Thyroid gland (tissue), 4 donors: ENCODE results near the gene HMGB1.

Experiments
- POLR2A ChIP-seq, 2 donors: fragments of 450-650 bp; IDR thresholded peaks; one replicate each; pipeline ENCODE4 v1.6.1; 2017; ENCODE audit warnings: antibody characterized with exemption in 2 of 2, mild to moderate bottlenecking in 2 of 2, moderate library complexity in 1 of 2
- TF ChIP-seq, protein P1 (sequence below), 6 experiments: fragments of 200-600 bp in 3 of 6; fragments of 450-650 bp in 3 of 6; sonication (generic) in 3 of 6; IDR thresholded peaks; one replicate each; pipeline ENCODE4 v1.5.1; 2016 to 2019; ENCODE audit warnings: antibody characterized with exemption in 6 of 6, mild to moderate bottlenecking in 2 of 6, inconsistent platforms in 1 of 6, moderate library complexity in 1 of 6

DNA sequence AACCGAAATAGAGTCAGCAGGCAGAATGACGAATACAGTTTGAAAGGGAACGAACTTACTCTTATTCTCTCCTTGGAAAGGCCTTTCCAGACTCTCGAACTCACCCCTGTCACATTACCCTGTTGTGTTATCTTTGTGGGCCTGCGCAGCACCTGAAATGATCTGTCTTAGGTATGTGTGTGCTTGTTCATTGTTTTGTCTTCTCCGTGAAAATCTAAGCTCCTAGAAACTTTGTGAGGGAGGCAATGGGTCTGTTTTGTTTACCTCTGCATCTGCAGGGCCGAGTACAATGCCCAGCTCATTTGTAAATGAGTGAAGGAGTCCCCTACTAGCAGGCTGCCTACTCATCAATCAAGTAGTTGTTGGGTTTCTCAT is 19.6 kb downstream of the HMGB1 start:
- TF ChIP-seq, protein P1, sequence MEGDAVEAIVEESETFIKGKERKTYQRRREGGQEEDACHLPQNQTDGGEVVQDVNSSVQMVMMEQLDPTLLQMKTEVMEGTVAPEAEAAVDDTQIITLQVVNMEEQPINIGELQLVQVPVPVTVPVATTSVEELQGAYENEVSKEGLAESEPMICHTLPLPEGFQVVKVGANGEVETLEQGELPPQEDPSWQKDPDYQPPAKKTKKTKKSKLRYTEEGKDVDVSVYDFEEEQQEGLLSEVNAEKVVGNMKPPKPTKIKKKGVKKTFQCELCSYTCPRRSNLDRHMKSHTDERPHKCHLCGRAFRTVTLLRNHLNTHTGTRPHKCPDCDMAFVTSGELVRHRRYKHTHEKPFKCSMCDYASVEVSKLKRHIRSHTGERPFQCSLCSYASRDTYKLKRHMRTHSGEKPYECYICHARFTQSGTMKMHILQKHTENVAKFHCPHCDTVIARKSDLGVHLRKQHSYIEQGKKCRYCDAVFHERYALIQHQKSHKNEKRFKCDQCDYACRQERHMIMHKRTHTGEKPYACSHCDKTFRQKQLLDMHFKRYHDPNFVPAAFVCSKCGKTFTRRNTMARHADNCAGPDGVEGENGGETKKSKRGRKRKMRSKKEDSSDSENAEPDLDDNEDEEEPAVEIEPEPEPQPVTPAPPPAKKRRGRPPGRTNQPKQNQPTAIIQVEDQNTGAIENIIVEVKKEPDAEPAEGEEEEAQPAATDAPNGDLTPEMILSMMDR (IDR thresholded peaks at IDR 0.05): no peak
- TF ChIP-seq POLR2A (IDR thresholded peaks at IDR 0.05): no peak
